HFF-Myc (cell line): Measurements from ENCODE around the gene CHRNA4.

ENCODE experiments used
- DNase-seq: peaks from one replicate; pipeline ENCODE4 v3.0.0-alpha.2; 2011; ENCODE audit warnings: low read depth; ENCODE audit errors: extremely low read depth
- H3K4me3 ChIP-seq: replicated peaks from 2 replicates; pipeline ENCODE4 v1.5.1; 2011; ENCODE audit warnings: low read depth, mild to moderate bottlenecking, control low read depth, low read length
- TF ChIP-seq, protein P1 (sequence below): IDR thresholded peaks from 2 replicates; pipeline ENCODE4 v1.5.1; 2012; ENCODE audit warnings: mild to moderate bottlenecking, low read depth, low read length, control low read depth; ENCODE audit errors: missing control alignments

Gene CHRNA4

DNA sequence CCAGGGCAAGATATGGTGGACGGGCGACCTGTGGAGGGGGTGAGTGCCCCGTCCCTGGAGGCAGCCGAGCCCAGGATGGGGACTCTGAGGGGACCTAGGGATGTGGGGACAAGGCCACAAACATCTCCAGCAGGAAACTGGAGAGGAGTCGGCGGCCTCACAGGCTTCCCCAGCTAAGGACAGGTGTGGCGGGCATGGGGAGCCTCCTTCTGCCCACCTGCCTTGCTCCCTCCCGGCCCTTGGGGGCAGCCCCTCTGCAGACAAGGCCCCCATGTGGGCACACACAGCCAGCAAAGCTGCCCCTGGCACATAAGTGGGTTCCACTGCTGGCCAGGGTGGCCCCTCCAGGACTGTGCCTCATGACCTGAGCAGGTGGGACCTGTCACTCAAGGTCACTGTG is 4.6 kb downstream of the CHRNA4 start:
- TF ChIP-seq, protein P1, sequence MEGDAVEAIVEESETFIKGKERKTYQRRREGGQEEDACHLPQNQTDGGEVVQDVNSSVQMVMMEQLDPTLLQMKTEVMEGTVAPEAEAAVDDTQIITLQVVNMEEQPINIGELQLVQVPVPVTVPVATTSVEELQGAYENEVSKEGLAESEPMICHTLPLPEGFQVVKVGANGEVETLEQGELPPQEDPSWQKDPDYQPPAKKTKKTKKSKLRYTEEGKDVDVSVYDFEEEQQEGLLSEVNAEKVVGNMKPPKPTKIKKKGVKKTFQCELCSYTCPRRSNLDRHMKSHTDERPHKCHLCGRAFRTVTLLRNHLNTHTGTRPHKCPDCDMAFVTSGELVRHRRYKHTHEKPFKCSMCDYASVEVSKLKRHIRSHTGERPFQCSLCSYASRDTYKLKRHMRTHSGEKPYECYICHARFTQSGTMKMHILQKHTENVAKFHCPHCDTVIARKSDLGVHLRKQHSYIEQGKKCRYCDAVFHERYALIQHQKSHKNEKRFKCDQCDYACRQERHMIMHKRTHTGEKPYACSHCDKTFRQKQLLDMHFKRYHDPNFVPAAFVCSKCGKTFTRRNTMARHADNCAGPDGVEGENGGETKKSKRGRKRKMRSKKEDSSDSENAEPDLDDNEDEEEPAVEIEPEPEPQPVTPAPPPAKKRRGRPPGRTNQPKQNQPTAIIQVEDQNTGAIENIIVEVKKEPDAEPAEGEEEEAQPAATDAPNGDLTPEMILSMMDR: no peak
- no peak overlapping the region for H3K4me3 ChIP-seq
- DNase-seq: no peak

DNA sequence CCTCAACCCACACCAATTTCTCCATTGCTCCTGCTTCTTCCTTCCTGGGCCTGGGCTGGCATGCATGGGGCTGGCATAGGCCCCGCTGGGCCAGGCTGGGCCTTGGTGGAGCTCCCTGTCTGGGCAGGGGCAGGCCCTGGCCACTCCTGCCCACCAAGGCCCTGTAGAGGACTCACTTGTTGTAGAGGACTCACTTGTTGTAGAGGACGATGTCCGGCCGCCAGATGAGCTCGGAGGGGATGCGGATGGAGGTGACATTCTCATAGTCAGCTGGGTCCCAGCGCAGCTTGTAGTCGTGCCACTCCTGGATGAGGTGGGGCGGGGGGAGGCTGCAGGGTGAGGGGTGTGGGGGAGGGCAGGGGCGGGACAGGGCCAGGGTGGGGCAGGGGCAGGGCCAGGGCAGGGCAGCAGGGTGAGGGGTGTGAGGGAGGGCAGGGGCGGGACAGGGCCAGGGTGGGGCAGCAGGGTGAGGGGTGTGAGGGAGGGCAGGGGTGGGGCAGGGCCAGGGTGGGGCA is 5.3 kb downstream of the CHRNA4 start:
- TF ChIP-seq, protein P1: no peak
- no peak overlapping the region for H3K4me3 ChIP-seq
- DNase-seq: no peak

DNA sequence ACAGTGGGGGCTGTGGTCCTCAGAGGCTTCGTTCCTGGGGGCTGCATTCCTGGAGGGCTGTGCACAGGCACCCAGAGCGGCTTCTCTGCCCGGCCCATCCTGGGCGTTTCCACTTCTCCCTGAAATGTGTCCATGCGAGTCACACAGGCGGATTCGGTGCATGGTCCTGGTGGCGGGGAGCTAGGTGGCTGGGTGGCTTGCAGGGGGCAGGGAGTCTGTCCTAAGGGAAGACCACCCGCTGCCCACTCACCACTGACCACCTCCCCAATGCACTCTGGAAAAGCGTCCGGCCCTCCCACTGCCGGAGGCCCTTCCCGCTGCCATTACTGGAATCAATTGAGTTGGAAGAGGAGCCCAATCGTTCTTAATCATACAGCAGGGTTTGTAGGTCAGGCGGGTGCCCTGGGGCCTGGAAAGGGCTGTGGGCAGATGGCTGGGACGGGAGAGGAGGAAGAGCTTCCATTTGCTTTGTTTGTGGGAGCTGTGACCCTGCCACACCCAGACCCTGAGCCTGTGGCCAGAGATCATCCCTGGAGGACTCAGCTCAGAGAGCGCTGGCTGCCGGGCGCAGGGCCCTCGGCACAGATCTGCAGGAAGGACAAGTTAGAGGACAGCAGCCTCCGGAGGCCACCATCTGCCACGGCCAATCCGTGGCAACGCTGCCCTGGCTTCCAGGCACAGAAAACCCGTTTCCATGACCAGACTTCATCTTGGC is 6.4 kb downstream of the CHRNA4 start:
- no peak overlapping the region for H3K4me3 ChIP-seq
- no peak for DNase-seq
- TF ChIP-seq, protein P1: no peak

GRCh38 chr20:63352811-63353221 is 8.3 kb downstream of the CHRNA4 start:
- H3K4me3 ChIP-seq: no peak overlapping the region
- DNase-seq: no peak
- TF ChIP-seq, protein P1: no peak

DNA sequence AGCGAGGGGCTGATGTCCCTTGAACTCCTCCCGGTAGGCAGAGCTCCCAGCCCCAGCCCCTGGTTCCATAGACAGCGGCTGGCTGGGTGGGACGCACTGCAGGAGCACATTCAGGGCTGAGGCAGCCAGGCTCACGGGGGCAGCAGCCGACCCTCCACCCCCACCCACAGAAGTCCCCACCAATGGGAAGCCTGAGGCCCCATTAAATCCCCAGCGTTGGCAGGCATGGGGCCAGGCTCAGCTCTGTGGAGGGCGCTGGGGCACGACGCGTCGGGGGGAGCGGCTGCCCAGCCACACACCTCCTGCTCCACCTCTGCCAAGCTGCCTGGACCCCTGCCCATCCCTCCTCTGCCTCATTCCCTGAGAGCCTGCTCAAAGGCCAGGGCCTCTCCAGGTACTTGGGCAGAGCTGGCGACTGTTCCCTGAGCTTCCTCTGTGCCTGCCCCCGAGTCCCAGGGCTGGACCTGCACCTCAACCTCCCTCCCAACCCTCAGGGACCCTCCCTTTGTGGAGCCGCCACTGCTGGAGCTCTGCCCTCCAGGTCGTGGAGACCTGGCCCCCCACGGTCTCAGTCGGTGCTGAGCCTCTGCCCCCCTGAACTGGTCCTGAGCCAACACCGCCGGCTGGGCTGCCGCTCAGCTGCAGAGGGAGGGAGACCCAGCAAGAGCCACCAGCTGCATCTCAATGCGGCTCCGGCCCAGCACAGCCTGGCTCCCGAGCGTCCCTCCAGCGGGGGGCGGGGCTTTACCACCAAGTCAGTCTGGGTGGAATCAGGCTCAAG is 9.1 kb downstream of the CHRNA4 start:
- TF ChIP-seq, protein P1: no peak
- DNase-seq: no peak
- H3K4me3 ChIP-seq: no peak overlapping the region

- no peak overlapping the region for H3K4me3 ChIP-seq
- no peak for DNase-seq
- TF ChIP-seq, protein P1: no peak
Measured at GRCh38 chr20:63351326-63351700, 9.8 kb downstream of the CHRNA4 start.
